Body of pancreas (tissue), 4 donors: ENCODE results near the gene TTC13. TPM values are rescaled to one million over a fixed set of nuclear protein-coding genes. Genes with fewer than 3 reads are reported as not detected.

Experiments used
- ATAC-seq: fragments of 150-250 bp; one replicate; pipeline ENCODE4 v1.9.1; 2016
- DNase-seq, 4 donors: peaks; one replicate each; pipeline ENCODE4 v3.0.0-alpha.2; 2019
- H3K27ac ChIP-seq, 4 donors: fragments of 200-600 bp; sonication (generic); 1 replicate in 3 of 4; 2 replicates in 1 of 4; pipeline versions ENCODE4 v1.5.1 to v1.6.1; 2016 to 2019; ENCODE audit warnings: mild to moderate bottlenecking in 1 of 4, mixed read lengths in 1 of 4, moderate library complexity in 1 of 4
- H3K27me3 ChIP-seq, 2 donors: fragments of 200-600 bp; sonication (generic); one replicate each; pipeline ENCODE4 v1.6.0; 2016; ENCODE audit warnings: mild to moderate bottlenecking in 1 of 2
- H3K36me3 ChIP-seq, 2 donors: fragments of 200-600 bp; sonication (generic); replicated peaks in 1 of 2; 2 replicates each; pipeline ENCODE4 v1.5.1; 2016; ENCODE audit warnings: low read depth in 2 of 2; ENCODE audit not compliant: insufficient read depth in 1 of 2
- H3K4me1 ChIP-seq: fragments of 200-600 bp; sonication (generic); one replicate; pipeline ENCODE4 v1.6.0; 2016
- H3K4me3 ChIP-seq, 2 donors: fragments of 200-600 bp; sonication (generic); 1 replicate in 1 of 2; 2 replicates in 1 of 2; pipeline ENCODE4 v1.5.1; 2016 to 2019
- H3K9me3 ChIP-seq, 3 donors: fragments of 200-600 bp; sonication (generic); 1 replicate in 2 of 3; 2 replicates in 1 of 3; pipeline ENCODE4 v1.5.1; 2016
- POLR2A ChIP-seq, 3 donors: fragments of 450-650 bp; IDR thresholded peaks; one replicate each; pipeline ENCODE4 v1.6.1; 2016; ENCODE audit warnings: antibody characterized with exemption in 3 of 3, mild to moderate bottlenecking in 2 of 3
- WGBS, 2 donors: methylation state at CpG; one replicate each; pipeline ENCODE4 v1.1.5; 2017; 5-methylcytosine and 5-hydroxymethylcytosine counted together
- intact Hi-C: fragments of 100-400 bp; cut with DNase I; formaldehyde crosslinking; loops from one replicate; pipeline ENCODE4 v1.15.1; 2023
- total RNA-seq, 2 donors: library from RNA; depleted of rRNA; stranded (reverse); fragments of >200 nt; gene quantifications; one replicate each; pipeline ENCODE4 v1.1.0, GENCODE V29; 2016
- TF ChIP-seq, protein P1 (sequence below), 7 experiments: fragments of 450-650 bp in 4 of 7; fragments of 200-600 bp in 3 of 7; sonication (generic) in 3 of 7; IDR thresholded peaks; one replicate each; pipeline ENCODE4 v1.5.1; 2016 to 2019; ENCODE audit warnings: antibody characterized with exemption in 7 of 7

The TTC13 gene
- total RNA-seq, 2 donors from 2014 or later: 18.2 to 24.4 TPM

DNA sequence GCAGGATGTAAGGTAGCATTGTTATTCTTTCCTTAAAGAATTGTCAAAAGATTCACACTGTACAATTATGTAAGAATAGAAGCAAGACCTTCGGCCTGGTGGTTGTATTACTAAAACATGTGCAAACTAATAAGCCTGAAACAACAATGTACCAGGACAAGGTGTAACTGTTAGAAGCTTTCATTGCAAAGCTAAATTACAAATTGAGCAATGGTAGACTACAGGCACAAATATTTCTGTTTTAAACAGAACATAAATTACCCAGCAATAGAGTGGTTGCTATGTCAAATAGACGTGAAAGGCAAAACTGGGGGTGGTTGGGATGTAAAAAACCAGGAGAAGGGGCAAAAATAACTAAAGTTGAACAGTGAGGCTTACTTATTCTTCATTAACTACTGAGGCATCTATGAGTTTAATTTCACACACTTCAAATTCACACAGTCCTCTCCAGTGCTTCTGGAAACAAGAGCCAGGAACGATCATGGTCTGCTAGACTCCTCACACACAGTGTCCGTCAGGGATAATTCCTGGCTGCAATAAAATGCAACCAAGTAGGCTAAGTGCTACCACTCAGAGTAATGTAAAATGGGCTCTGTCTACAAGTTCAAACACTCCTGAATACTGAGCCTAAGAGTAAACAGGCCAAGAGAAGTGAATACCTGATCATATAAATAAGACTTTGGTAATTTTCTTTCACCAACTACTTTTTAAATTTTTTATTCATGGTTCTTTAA, 71.0 kb downstream of the TTC13 start:
- intact Hi-C loops: no loop called here
- no peak overlapping the region for H3K27ac ChIP-seq
- peaks cover 0 to 13% of the 10 kb centered on the region in 2 donors for H3K36me3 ChIP-seq
- DNase-seq: no peak
- H3K27me3 ChIP-seq: no peaks in the 10 kb centered on the region
- no peak for TF ChIP-seq POLR2A (IDR thresholded peaks at IDR 0.05)
- TF ChIP-seq, protein P1, sequence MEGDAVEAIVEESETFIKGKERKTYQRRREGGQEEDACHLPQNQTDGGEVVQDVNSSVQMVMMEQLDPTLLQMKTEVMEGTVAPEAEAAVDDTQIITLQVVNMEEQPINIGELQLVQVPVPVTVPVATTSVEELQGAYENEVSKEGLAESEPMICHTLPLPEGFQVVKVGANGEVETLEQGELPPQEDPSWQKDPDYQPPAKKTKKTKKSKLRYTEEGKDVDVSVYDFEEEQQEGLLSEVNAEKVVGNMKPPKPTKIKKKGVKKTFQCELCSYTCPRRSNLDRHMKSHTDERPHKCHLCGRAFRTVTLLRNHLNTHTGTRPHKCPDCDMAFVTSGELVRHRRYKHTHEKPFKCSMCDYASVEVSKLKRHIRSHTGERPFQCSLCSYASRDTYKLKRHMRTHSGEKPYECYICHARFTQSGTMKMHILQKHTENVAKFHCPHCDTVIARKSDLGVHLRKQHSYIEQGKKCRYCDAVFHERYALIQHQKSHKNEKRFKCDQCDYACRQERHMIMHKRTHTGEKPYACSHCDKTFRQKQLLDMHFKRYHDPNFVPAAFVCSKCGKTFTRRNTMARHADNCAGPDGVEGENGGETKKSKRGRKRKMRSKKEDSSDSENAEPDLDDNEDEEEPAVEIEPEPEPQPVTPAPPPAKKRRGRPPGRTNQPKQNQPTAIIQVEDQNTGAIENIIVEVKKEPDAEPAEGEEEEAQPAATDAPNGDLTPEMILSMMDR (IDR thresholded peaks at IDR 0.05): no peak
- H3K9me3 ChIP-seq: no peaks in the 10 kb centered on the region
- 89 to 93% methylated on average over 4 of the region's 4 CpGs for WGBS, 2 donors
- no peak for ATAC-seq
- H3K4me3 ChIP-seq: no peak overlapping the region
- no peaks in the 10 kb centered on the region for H3K4me1 ChIP-seq

GRCh38 chr1:230906226-230906625, 72.4 kb downstream of the TTC13 start:
- TF ChIP-seq, protein P1 (IDR thresholded peaks at IDR 0.05): no peak
- no peak for TF ChIP-seq POLR2A (IDR thresholded peaks at IDR 0.05)
- intact Hi-C loops: no loop called here
- Histone ChIP-seq H3K4me3 (no peak overlapping the region), H3K4me1 (peaks cover 7% of the 10 kb centered on the region), H3K9me3 (no peaks in the 10 kb centered on the region), H3K27ac (no peak overlapping the region), H3K27me3 (no peaks in the 10 kb centered on the region), H3K36me3 (peaks cover 0 to 13% of the 10 kb centered on the region in 2 donors)
- ATAC-seq: no peak
- 76 to 85% methylated on average over 2 of the region's 2 CpGs for WGBS, 2 donors
- DNase-seq: no peak

GRCh38 chr1:230905733-230906132, 72.9 kb downstream of the TTC13 start:
- Histone ChIP-seq H3K36me3 (peaks cover 0 to 12% of the 10 kb centered on the region in 2 donors), H3K4me3 (no peak overlapping the region), H3K27me3 (no peaks in the 10 kb centered on the region), H3K9me3 (no peaks in the 10 kb centered on the region), H3K4me1 (peaks cover 12% of the 10 kb centered on the region), H3K27ac (no peak overlapping the region)
- DNase-seq (no peak), ATAC-seq (no peak)
- intact Hi-C loops: no loop called here
- TF ChIP-seq, protein P1 (IDR thresholded peaks at IDR 0.05): no peak
- no peak for TF ChIP-seq POLR2A (IDR thresholded peaks at IDR 0.05)
- WGBS, 2 donors: 85 to 87% methylated on average over 5 of the region's 5 CpGs

- intact Hi-C loops: no loop called here
- no peak overlapping the region for H3K27ac ChIP-seq
- no peak overlapping the region for H3K4me3 ChIP-seq
- 96 to 97% methylated on average over 17 to 22 of the region's 22 CpGs for WGBS, 2 donors
- ATAC-seq (no peak), DNase-seq (no peak)
- TF ChIP-seq POLR2A (IDR thresholded peaks at IDR 0.05): no peak
- TF ChIP-seq, protein P1 (IDR thresholded peaks at IDR 0.05): no peak
- H3K4me1 ChIP-seq: peaks cover 14% of the 10 kb centered on the region
- no peaks in the 10 kb centered on the region for H3K27me3 ChIP-seq
- H3K36me3 ChIP-seq: peaks cover 0 to 2% of the 10 kb centered on the region in 2 donors
- no peaks in the 10 kb centered on the region for H3K9me3 ChIP-seq
These were observed 76.2 kb downstream of the TTC13 start for GRCh38 chr1:230902349-230902923.
